ENCODE results near the gene VGF. TPM values are rescaled to one million over a fixed set of nuclear protein-coding genes. Genes with fewer than 3 reads are reported as not detected.
"Not testable (repeated sequence)": the region's sequence is repeated elsewhere in the genome, so short reads cannot be mapped to it uniquely, and the experiment has no call there.

Gene VGF
- total RNA-seq, 1 donor from 2014 or later: 8.7 TPM

- H3K4me1 Mint-ChIP-seq: no peaks in the 10 kb centered on the region
- no peaks in the 10 kb centered on the region for H3K36me3 Mint-ChIP-seq (ENCODE audit: low read depth)
- peaks cover 23% of the 10 kb centered on the region for H3K27me3 Mint-ChIP-seq (ENCODE audit: low read depth)
- H3K4me3 Mint-ChIP-seq: no peak overlapping the region
- DNase-seq (ENCODE audit: low read depth, low spot score): no peak
- TF ChIP-seq, protein P1, sequence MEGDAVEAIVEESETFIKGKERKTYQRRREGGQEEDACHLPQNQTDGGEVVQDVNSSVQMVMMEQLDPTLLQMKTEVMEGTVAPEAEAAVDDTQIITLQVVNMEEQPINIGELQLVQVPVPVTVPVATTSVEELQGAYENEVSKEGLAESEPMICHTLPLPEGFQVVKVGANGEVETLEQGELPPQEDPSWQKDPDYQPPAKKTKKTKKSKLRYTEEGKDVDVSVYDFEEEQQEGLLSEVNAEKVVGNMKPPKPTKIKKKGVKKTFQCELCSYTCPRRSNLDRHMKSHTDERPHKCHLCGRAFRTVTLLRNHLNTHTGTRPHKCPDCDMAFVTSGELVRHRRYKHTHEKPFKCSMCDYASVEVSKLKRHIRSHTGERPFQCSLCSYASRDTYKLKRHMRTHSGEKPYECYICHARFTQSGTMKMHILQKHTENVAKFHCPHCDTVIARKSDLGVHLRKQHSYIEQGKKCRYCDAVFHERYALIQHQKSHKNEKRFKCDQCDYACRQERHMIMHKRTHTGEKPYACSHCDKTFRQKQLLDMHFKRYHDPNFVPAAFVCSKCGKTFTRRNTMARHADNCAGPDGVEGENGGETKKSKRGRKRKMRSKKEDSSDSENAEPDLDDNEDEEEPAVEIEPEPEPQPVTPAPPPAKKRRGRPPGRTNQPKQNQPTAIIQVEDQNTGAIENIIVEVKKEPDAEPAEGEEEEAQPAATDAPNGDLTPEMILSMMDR (conservative IDR thresholded peaks at IDR 0.05): no peak
- no peak overlapping the region for H3K27ac Mint-ChIP-seq (ENCODE audit: unreplicated experiment)
- H3K9me3 Mint-ChIP-seq: no peaks in the 10 kb centered on the region
Measured at GRCh38 chr7:101207459-101207858, 42.1 kb upstream of the VGF start.

DNA sequence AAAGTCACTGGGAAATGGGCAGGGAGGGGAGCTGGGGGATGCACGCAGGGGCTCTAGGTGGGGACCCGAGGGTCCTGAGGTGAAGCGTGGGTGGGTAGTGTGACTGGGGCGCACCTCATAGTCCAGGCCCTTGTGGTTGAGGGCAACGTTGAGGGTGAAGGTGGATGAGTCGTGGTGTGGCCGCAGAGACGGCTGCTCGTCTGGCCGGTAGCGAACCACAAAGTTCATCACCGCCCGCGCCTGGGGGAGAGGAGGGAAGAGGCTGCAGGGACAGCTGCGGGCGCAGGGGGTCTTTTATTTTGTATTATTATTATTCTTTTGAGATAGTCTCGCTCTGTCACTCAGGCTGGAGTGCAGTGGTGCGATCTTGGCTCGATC lies 41.3 kb upstream of the VGF start:
- H3K9me3 Mint-ChIP-seq: no peaks in the 10 kb centered on the region
- H3K4me1 Mint-ChIP-seq: no peaks in the 10 kb centered on the region
- peaks cover 29% of the 10 kb centered on the region for H3K27me3 Mint-ChIP-seq (ENCODE audit: low read depth)
- TF ChIP-seq, protein P1 (conservative IDR thresholded peaks at IDR 0.05): no peak
- no peak for DNase-seq (ENCODE audit: low read depth, low spot score)
- H3K4me3 Mint-ChIP-seq: no peak overlapping the region
- H3K36me3 Mint-ChIP-seq (ENCODE audit: low read depth): no peaks in the 10 kb centered on the region
- peak overlapping the region; percentile 67 for H3K27ac Mint-ChIP-seq (ENCODE audit: unreplicated experiment)

- H3K36me3 Mint-ChIP-seq (ENCODE audit: low read depth): no peaks in the 10 kb centered on the region
- H3K4me1 Mint-ChIP-seq: no peaks in the 10 kb centered on the region
- TF ChIP-seq, protein P1 (conservative IDR thresholded peaks at IDR 0.05): no peak
- DNase-seq (ENCODE audit: low read depth, low spot score): no peak
- no peak overlapping the region for H3K4me3 Mint-ChIP-seq
- H3K27ac Mint-ChIP-seq (ENCODE audit: unreplicated experiment): peak overlapping the region; percentile 35
- H3K9me3 Mint-ChIP-seq: no peaks in the 10 kb centered on the region
- peaks cover 35% of the 10 kb centered on the region for H3K27me3 Mint-ChIP-seq (ENCODE audit: low read depth)
Measured at GRCh38 chr7:101205901-101206664, 40.7 kb upstream of the VGF start.

GRCh38 chr7:101203740-101204738 lies 38.7 kb upstream of the VGF start:
- DNase-seq (ENCODE audit: low read depth, low spot score); H3K27ac Mint-ChIP-seq (ENCODE audit: unreplicated experiment); H3K9me3 Mint-ChIP-seq; H3K36me3 Mint-ChIP-seq (ENCODE audit: low read depth); H3K4me1 Mint-ChIP-seq; H3K4me3 Mint-ChIP-seq: not testable (repeated sequence)
- H3K27me3 Mint-ChIP-seq (ENCODE audit: low read depth): peaks cover 49% of the 10 kb centered on the region

- peaks cover 8% of the 10 kb centered on the region for H3K4me1 Mint-ChIP-seq
- H3K36me3 Mint-ChIP-seq (ENCODE audit: low read depth): no peaks in the 10 kb centered on the region
- no peaks in the 10 kb centered on the region for H3K9me3 Mint-ChIP-seq
- no peak for DNase-seq (ENCODE audit: low read depth, low spot score)
- TF ChIP-seq, protein P1 (conservative IDR thresholded peaks at IDR 0.05): no peak
- peaks cover 49% of the 10 kb centered on the region for H3K27me3 Mint-ChIP-seq (ENCODE audit: low read depth)
- H3K4me3 Mint-ChIP-seq: no peak overlapping the region
- H3K27ac Mint-ChIP-seq (ENCODE audit: unreplicated experiment): no peak overlapping the region
Measured at GRCh38 chr7:101202603-101202918, 37.2 kb upstream of the VGF start.

Measured in neural crest cell (in vitro differentiated cells).